22Rv1 (cell line): ENCODE results near the gene TOR4A.

Experiments used
- H3K27ac ChIP-seq: fragments of 450-650 bp; 2 replicates; pipeline ENCODE4 v1.5.1; 2017
- CTCF ChIP-seq: fragments of 450-650 bp; IDR thresholded peaks from 2 replicates; pipeline ENCODE4 v1.5.1; 2017; ENCODE audit warnings: mild to moderate bottlenecking
- ZFX ChIP-seq: fragments of 450-650 bp; IDR thresholded peaks from 2 replicates; pipeline ENCODE4 v1.6.1; 2017; ENCODE audit warnings: antibody characterized with exemption, borderline replicate concordance

The TOR4A gene

GRCh38 chr9:137299203-137299565, 21.7 kb downstream of the TOR4A start:
- H3K27ac ChIP-seq = peak overlapping the region; percentile 27; the same call in 1 of the 2 replicates
- no peak for TF ChIP-seq CTCF
- no peak for TF ChIP-seq ZFX

GRCh38 chr9:137299938-137300337, 22.4 kb downstream of the TOR4A start:
- peak overlapping the region; percentile 98 for H3K27ac ChIP-seq
- TF ChIP-seq CTCF (no peak), ZFX (no peak)

- peak overlapping the region; percentile 98 for H3K27ac ChIP-seq
- TF ChIP-seq CTCF (no peak), ZFX (no peak)
Observed at GRCh38 chr9:137300567-137301080, 23.1 kb downstream of the TOR4A start.

- peak overlapping the region; percentile 98 for H3K27ac ChIP-seq
- no peak for TF ChIP-seq ZFX
- TF ChIP-seq CTCF = peak; percentile 85
Observed at GRCh38 chr9:137301081-137301947, 23.8 kb downstream of the TOR4A start.

- H3K27ac ChIP-seq = peak within 1 kb of the TSS; percentile 98
- TF ChIP-seq ZFX (no peak), CTCF (no peak)
Observed at GRCh38 chr9:137302118-137302448, 24.6 kb downstream of the TOR4A start, which contains the start of gene NRARP. NRARP (minus strand) TSS chr9:137302271; CDS start chr9:137301928, 343 bp downstream.

GRCh38 chr9:137302449-137303150, 25.1 kb downstream of the TOR4A start:
- H3K27ac ChIP-seq = peak overlapping the region; percentile 98
- TF ChIP-seq CTCF = peak; percentile 84
- TF ChIP-seq ZFX = no peak
